HK-2 (cell line): ENCODE data around the gene LRRC39.
"Not testable (repeated sequence)": the region's sequence is repeated elsewhere in the genome, so short reads cannot be mapped to it uniquely, and the experiment has no call there.

Experiments
- DNase-seq: peaks from one replicate; pipeline ENCODE4 v3.0.0-alpha.2; 2018; ENCODE audit not compliant: unreplicated experiment

Gene LRRC39

GRCh38 chr1:100178091-100178490 is at the start of gene LRRC39:
Gene LRRC39 (minus strand): TSS chr1:100178256. CDS start chr1:100168516, 9,740 bp downstream.
- no peak for DNase-seq

- no peak for DNase-seq
These were observed 44.4 kb upstream of the LRRC39 start for GRCh38 chr1:100222428-100222827.

- no peak for DNase-seq
These were observed 41.8 kb upstream of the LRRC39 start for GRCh38 chr1:100219883-100220282.

- DNase-seq = no peak
These were observed 41.4 kb upstream of the LRRC39 start for GRCh38 chr1:100219457-100219856.

GRCh38 chr1:100217834-100218233 is 39.8 kb upstream of the LRRC39 start:
- DNase-seq = no peak

GRCh38 chr1:100215101-100215500 is 37.0 kb upstream of the LRRC39 start:
- no peak for DNase-seq

- DNase-seq = no peak
These were observed 35.1 kb upstream of the LRRC39 start for GRCh38 chr1:100213141-100213540.

- DNase-seq = no peak
These were observed 28.2 kb upstream of the LRRC39 start for GRCh38 chr1:100206301-100206700.

- not testable (repeated sequence) for DNase-seq
These were observed 27.5 kb upstream of the LRRC39 start for GRCh38 chr1:100205593-100205992.

GRCh38 chr1:100205103-100205502 is 27.0 kb upstream of the LRRC39 start:
- DNase-seq = not testable (repeated sequence)

GRCh38 chr1:100202703-100203102 is 24.6 kb upstream of the LRRC39 start:
- not testable (repeated sequence) for DNase-seq

- DNase-seq = not testable (repeated sequence)
These were observed 22.0 kb upstream of the LRRC39 start for GRCh38 chr1:100200060-100200459.

- DNase-seq = no peak
These were observed 20.5 kb upstream of the LRRC39 start for GRCh38 chr1:100198596-100198995.

GRCh38 chr1:100188617-100189016 is 10.6 kb upstream of the LRRC39 start:
- peak; percentile 35 for DNase-seq

GRCh38 chr1:100187912-100188311 is 9.9 kb upstream of the LRRC39 start:
- no peak for DNase-seq

- DNase-seq = peak; percentile 7
These were observed 6.5 kb upstream of the LRRC39 start for GRCh38 chr1:100184536-100184935.

GRCh38 chr1:100183370-100183769 is 5.3 kb upstream of the LRRC39 start:
- no peak for DNase-seq

GRCh38 chr1:100177295-100178041 is 588 bp downstream of the LRRC39 start:
- no peak for DNase-seq

- no peak for DNase-seq
These were observed 10.0 kb downstream of the LRRC39 start for GRCh38 chr1:100168051-100168450.

- DNase-seq = no peak
These were observed 13.4 kb downstream of the LRRC39 start for GRCh38 chr1:100164702-100165101.

GRCh38 chr1:100164216-100164615 is 13.8 kb downstream of the LRRC39 start:
- DNase-seq = no peak

GRCh38 chr1:100162881-100163280 is 15.2 kb downstream of the LRRC39 start:
- DNase-seq = no peak

GRCh38 chr1:100152271-100152670 is 25.8 kb downstream of the LRRC39 start:
- DNase-seq = no peak

- no peak for DNase-seq
These were observed 26.4 kb downstream of the LRRC39 start for GRCh38 chr1:100151679-100152078.
